ENCODE measurements around the gene ARHGAP15.

Gene ARHGAP15

DNA sequence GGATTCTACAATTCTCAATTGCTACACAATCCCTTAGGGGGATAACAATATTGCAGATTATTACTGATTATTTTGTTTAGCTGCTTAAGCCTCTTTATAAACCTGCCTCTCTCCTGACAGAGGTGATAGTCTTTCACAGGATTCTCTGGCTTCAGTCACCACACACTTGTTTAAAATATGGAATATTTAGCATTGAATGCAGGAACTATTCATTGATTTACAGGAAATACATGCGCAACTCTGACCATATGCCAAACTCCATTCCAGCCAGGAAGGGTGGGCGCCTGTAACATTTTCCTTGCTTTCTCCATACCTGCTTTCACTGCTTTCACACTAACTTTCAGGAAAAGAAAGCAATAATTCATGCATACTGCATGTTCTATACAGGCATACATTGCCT is 44.8 kb upstream of the ARHGAP15 start:
- no peaks in the 10 kb centered on the region for H3K27me3 ChIP-seq (ENCODE audit: insufficient read depth, low read length)
- no peak overlapping the region for H3K9ac ChIP-seq (ENCODE audit: low read length)
- no peak overlapping the region for H2AFZ ChIP-seq (ENCODE audit: low read length)
- no peaks in the 10 kb centered on the region for H3F3A ChIP-seq (ENCODE audit: insufficient read depth, low read length)
- H3K4me1 ChIP-seq (ENCODE audit: insufficient read depth, low read length, severe bottlenecking) = no peaks in the 10 kb centered on the region
- no peaks in the 10 kb centered on the region for H3K9me3 ChIP-seq (ENCODE audit: low read length)
- H3K9me2 ChIP-seq (ENCODE audit: low read depth, low read length) = no peaks in the 10 kb centered on the region
- H3K4me3 ChIP-seq (ENCODE audit: low read depth, low read length, poor library complexity, severe bottlenecking) = no peak overlapping the region
- no peak for TF ChIP-seq EZH2 (IDR thresholded peaks at IDR 0.05; ENCODE audit: borderline replicate concordance, low read length)
- TF ChIP-seq, protein P1, sequence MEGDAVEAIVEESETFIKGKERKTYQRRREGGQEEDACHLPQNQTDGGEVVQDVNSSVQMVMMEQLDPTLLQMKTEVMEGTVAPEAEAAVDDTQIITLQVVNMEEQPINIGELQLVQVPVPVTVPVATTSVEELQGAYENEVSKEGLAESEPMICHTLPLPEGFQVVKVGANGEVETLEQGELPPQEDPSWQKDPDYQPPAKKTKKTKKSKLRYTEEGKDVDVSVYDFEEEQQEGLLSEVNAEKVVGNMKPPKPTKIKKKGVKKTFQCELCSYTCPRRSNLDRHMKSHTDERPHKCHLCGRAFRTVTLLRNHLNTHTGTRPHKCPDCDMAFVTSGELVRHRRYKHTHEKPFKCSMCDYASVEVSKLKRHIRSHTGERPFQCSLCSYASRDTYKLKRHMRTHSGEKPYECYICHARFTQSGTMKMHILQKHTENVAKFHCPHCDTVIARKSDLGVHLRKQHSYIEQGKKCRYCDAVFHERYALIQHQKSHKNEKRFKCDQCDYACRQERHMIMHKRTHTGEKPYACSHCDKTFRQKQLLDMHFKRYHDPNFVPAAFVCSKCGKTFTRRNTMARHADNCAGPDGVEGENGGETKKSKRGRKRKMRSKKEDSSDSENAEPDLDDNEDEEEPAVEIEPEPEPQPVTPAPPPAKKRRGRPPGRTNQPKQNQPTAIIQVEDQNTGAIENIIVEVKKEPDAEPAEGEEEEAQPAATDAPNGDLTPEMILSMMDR (IDR thresholded peaks at IDR 0.05; ENCODE audit: low read length) = no peak
- H4K20me1 ChIP-seq (ENCODE audit: insufficient read depth, low read length) = no peaks in the 10 kb centered on the region
- H3K36me3 ChIP-seq (ENCODE audit: insufficient read depth, low read length) = no peaks in the 10 kb centered on the region
- no peaks in the 10 kb centered on the region for H3K79me2 ChIP-seq (ENCODE audit: insufficient read depth, low read length)
- no peak overlapping the region for H3K27ac ChIP-seq (ENCODE audit: low read depth, low read length, poor library complexity, severe bottlenecking)
- no peak overlapping the region for H3K4me2 ChIP-seq (ENCODE audit: low read length)

DNA sequence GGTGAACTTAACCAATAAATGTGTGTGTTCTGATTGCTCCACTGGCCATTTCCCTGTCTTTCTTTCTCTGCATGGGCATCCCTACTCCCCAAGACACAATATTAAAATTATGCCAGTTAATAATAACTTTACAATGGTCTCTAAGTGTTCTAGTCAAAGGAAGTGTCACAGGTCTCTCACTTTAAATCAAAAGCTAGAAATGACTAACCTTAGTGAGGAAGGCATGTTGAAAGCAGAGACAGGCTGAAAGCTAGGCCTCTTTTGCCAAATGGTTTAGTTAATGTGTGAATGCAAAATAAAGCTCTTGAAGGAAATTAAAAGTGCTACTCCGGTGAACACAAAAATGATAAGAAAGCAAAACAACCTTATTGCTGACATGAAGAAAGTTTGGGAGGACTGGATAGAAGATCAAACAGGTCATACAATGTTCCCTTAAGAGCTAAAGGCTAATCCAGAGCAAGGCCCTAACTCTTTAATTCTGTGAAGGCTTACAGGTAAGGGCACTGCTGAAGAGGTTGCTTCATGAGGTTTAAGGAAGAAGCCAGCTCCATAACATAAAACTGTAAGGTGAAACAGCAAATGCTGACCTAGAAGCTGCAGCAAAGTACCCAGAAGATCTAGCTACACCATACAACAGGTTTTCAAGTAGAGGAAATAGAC is 44.0 kb upstream of the ARHGAP15 start:
- TF ChIP-seq, protein P1 (IDR thresholded peaks at IDR 0.05; ENCODE audit: low read length) = no peak
- no peak for TF ChIP-seq EZH2 (IDR thresholded peaks at IDR 0.05; ENCODE audit: borderline replicate concordance, low read length)
- H3K4me2 ChIP-seq (ENCODE audit: low read length) = no peak overlapping the region
- H3K27ac ChIP-seq (ENCODE audit: low read depth, low read length, poor library complexity, severe bottlenecking) = no peak overlapping the region

DNA sequence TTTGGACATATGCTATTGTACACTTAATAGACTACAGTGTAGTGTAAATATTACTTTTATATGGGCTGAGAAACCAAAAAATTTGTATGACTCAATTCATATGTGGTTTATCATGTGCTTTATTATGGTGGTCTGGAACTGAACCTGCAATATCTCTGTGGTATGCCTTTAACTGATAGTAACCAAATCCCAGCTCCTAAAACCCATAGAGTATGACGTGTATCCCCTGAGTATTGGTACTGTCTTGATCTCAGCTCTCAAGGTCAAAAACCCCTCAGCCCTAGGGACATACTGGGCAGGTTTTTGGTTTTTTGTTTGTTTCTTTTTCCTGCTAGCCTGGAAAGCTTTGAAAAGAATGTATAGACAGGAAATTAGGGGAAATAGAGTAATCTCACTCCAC is 42.2 kb upstream of the ARHGAP15 start:
- no peak overlapping the region for H3K9ac ChIP-seq (ENCODE audit: low read length)
- H3K9me3 ChIP-seq (ENCODE audit: low read length) = no peaks in the 10 kb centered on the region
- H4K20me1 ChIP-seq (ENCODE audit: insufficient read depth, low read length) = no peaks in the 10 kb centered on the region
- H3K9me2 ChIP-seq (ENCODE audit: low read depth, low read length) = no peaks in the 10 kb centered on the region
- H3K4me2 ChIP-seq (ENCODE audit: low read length) = no peak overlapping the region
- no peak overlapping the region for H3K4me3 ChIP-seq (ENCODE audit: low read depth, low read length, poor library complexity, severe bottlenecking)
- H3K27ac ChIP-seq (ENCODE audit: low read depth, low read length, poor library complexity, severe bottlenecking) = no peak overlapping the region
- no peaks in the 10 kb centered on the region for H3F3A ChIP-seq (ENCODE audit: insufficient read depth, low read length)
- H3K4me1 ChIP-seq (ENCODE audit: insufficient read depth, low read length, severe bottlenecking) = no peaks in the 10 kb centered on the region
- no peaks in the 10 kb centered on the region for H3K27me3 ChIP-seq (ENCODE audit: insufficient read depth, low read length)
- H2AFZ ChIP-seq (ENCODE audit: low read length) = no peak overlapping the region
- no peaks in the 10 kb centered on the region for H3K79me2 ChIP-seq (ENCODE audit: insufficient read depth, low read length)
- H3K36me3 ChIP-seq (ENCODE audit: insufficient read depth, low read length) = no peaks in the 10 kb centered on the region
- no peak for TF ChIP-seq EZH2 (IDR thresholded peaks at IDR 0.05; ENCODE audit: borderline replicate concordance, low read length)
- TF ChIP-seq, protein P1 (IDR thresholded peaks at IDR 0.05; ENCODE audit: low read length) = no peak

More for the DNA sequence above, 44.0 kb upstream of the ARHGAP15 start:
- Histone ChIP-seq H3K9ac (ENCODE audit: low read length) (no peak overlapping the region), H3K9me3 (ENCODE audit: low read length) (no peaks in the 10 kb centered on the region), H3K4me3 (ENCODE audit: low read depth, low read length, poor library complexity, severe bottlenecking) (no peak overlapping the region), H3K36me3 (ENCODE audit: insufficient read depth, low read length) (no peaks in the 10 kb centered on the region), H4K20me1 (ENCODE audit: insufficient read depth, low read length) (no peaks in the 10 kb centered on the region), H3K9me2 (ENCODE audit: low read depth, low read length) (no peaks in the 10 kb centered on the region), H3K27me3 (ENCODE audit: insufficient read depth, low read length) (no peaks in the 10 kb centered on the region), H2AFZ (ENCODE audit: low read length) (no peak overlapping the region), H3K79me2 (ENCODE audit: insufficient read depth, low read length) (no peaks in the 10 kb centered on the region), H3K4me1 (ENCODE audit: insufficient read depth, low read length, severe bottlenecking) (no peaks in the 10 kb centered on the region), H3F3A (ENCODE audit: insufficient read depth, low read length) (no peaks in the 10 kb centered on the region)
